ENCODE data around the gene ABLIM2.

- TF ChIP-seq POLR2A (IDR thresholded peaks at IDR 0.05) (no peak), CTCF (IDR thresholded peaks at IDR 0.05) (no peak)
Observed at GRCh38 chr4:8182294-8182693, 23.7 kb upstream of the ABLIM2 start.

Measured in lower leg skin (tissue), 3 donors.